HG03196 (cell line): ENCODE measurements around the gene IFRD1.
"Not testable (repeated sequence)": the region's sequence is repeated elsewhere in the genome, so short reads cannot be mapped to it uniquely, and the experiment has no call there.

Experiments
- ATAC-seq: cut with Tn5 transposase; IDR thresholded peaks from one replicate; pipeline ENCODE4 v1.9.1; 2021; ENCODE audit not compliant: unreplicated experiment

IFRD1 gene

GRCh38 chr7:112512451-112513210 is 62.4 kb downstream of the IFRD1 start:
- no peak for ATAC-seq

- no peak for ATAC-seq
Observed at GRCh38 chr7:112515989-112516388, 65.7 kb downstream of the IFRD1 start.

DNA sequence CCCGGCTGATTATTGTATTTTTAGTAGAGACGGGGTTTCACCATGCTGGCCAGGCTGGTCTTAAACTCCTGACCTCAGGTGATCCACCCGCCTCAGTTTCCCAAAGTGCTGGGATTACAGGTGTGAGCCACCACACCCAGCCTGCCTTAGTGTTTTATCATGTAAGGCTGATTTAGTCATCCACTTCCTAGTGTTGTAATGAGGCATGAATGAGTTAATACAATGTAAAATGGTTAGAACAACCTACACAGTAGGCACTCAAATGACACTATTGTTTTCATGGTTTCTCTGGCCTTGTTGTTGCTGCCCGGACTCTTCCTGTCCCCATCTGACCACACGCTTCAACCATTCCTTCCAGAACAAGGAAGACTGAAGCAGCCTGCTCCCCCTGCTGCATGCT is 66.2 kb downstream of the IFRD1 start:
- not testable (repeated sequence) for ATAC-seq

- no peak for ATAC-seq
Observed at GRCh38 chr7:112517487-112517886, 67.2 kb downstream of the IFRD1 start.

- ATAC-seq: no peak
Observed at GRCh38 chr7:112520787-112521186, 70.5 kb downstream of the IFRD1 start.

GRCh38 chr7:112521942-112522341 is 71.7 kb downstream of the IFRD1 start:
- no peak for ATAC-seq

GRCh38 chr7:112523871-112524270 is 73.6 kb downstream of the IFRD1 start:
- ATAC-seq: no peak
